NCI-H460 (cell line): Measurements from ENCODE around the gene B3GAT3. TPM values are rescaled to one million over a fixed set of nuclear protein-coding genes. Genes with fewer than 3 reads are reported as not detected.
A peak's percentile ranks its signal among the peaks of the same experiment; 100 is the strongest.
"Not testable (repeated sequence)": the region's sequence is repeated elsewhere in the genome, so short reads cannot be mapped to it uniquely, and the experiment has no call there.

Source experiments
- DNase-seq: peaks from one replicate; pipeline ENCODE4 v3.0.0-alpha.2; 2016; ENCODE audit warnings: low read depth; ENCODE audit errors: extremely low read depth
- polyA plus RNA-seq: library from polyadenylated mRNA; depleted of rRNA; stranded (reverse); fragments of >200 nt; gene quantifications from 2 replicates; pipeline ENCODE4 v1.2.3, GENCODE V29; 2014; cell fraction: nucleus; rRNA removed
- total RNA-seq: library from RNA; depleted of rRNA; stranded (reverse); fragments of >200 nt; shearing (Covaris generic); gene quantifications from 2 replicates; pipeline ENCODE4 v1.2.3, GENCODE V29; 2014; rRNA removed

The B3GAT3 gene
- total RNA-seq, result 22.6 TPM in 2 replicates
- polyA plus RNA-seq, result 108 and 112 TPM in 2 replicates

DNA sequence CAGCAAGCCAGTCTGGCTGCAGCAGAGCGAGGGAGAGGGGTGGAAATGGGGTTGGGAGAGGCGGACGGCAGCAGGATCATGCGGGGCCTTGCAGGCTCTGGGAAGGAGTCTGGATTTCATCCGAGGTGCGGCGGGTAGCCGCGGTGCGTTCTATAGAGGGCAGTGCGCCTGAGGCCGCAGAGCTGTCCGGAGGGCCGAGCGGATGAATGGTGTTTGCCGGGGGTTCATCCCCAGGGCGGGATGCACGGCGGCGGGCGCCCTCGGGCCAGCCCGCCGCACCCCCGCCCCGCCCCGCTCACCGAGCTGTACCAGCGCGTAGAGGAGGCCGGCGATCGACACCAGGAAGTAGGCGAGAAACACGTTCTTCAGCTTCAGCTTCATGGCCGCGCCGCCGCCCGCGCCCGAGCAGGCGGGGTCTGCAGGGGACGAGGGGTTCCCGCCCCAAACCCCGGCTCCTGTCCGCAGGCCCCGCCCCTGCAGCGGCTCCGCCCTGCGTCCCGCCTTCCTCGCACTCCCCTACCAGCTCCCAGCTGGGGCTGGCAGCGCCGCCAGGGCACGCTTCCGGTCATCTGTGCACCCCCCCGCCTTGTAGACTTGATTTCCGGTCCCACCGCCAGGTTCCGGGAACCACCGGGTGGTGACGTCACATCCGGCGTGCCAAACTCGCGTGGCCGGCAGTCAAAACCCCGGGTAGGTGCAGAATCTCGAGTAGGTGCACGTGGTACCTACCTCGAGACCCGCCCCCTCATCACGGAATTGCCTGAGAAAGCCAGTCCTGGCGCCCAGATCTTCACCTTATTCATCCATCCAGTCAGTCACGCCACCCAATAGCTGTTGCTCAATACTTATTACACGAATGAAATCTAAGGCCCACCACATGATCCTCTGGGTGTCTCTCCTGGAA, at the start of gene B3GAT3:
TSS of gene B3GAT3 (minus strand) at position 420 of the 904 bp plus-strand sequence. CDS start at position 381, 39 bp downstream.
- peak; percentile 92 for DNase-seq

DNA sequence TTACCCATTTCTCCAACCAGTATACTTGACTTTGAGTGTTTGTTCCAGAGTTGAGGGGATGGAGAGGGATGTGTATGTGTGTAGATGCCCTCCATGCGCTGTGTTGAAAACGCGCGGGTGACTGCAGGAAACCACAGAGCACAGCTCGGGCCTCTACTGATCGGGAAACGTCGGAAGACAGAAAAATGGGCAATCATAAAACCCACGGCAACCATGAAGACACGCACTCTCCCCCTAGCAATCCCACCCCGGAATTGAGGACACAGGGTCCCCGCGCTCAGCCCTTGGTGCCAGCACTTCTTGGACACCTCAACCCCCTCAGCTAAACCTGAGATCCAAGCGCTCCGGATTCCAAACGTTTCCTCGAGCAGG, 49.4 kb upstream of the B3GAT3 start:
- no peak for DNase-seq

- no peak for DNase-seq
Observed at GRCh38 chr11:62669420-62670161, 47.8 kb upstream of the B3GAT3 start.

DNA sequence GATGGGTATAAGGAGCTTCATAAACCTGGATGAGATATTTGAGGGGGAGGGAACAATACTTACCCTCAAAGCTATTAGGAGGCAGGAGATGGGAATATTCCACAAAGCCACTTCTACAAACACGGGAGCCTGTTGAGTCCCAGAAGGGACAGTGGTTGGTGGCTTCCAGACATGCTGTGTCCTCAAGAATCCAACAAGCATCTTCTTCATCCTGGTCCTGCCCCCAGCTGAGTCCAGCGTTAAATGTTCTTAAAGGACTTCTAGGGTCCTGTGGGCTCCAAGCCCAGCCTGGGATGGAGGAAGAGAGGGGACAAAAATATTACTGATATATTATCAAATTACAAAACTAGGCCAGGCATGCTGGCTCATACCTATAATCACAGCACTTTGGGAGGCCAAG, 45.7 kb upstream of the B3GAT3 start:
- no peak for DNase-seq

GRCh38 chr11:62666259-62666926, 44.6 kb upstream of the B3GAT3 start:
- no peak for DNase-seq

GRCh38 chr11:62665599-62666258, 43.9 kb upstream of the B3GAT3 start:
- no peak for DNase-seq

DNA sequence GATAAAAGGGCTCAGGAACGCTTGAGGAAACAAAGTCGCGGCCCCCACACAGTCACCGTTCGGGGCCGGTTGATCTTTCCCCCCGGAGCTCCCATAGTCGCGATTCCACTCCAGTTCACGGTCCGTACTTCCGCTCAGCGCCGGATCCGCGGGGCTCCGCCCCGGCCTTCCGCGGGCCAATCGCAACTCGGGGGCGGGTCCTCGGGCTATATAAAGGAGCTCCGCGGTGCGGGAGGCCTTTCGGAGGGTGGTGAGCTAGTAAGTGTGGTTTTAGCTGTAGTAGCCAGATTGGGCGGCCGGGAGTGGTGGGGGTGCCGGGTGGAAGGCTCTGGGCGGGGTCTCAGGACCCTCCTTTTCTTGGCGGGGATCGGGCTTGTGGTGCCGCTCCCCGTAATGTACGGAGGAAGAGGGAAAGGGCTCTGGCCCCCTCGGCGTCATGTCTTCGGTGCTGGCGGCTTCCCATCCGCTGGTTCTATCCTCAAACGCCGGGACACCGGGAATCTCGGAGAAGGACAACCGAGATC, 43.4 kb upstream of the B3GAT3 start, which contains the start of the genes C11orf98 and CSKMT:
TSS of gene C11orf98 (minus strand) at position 136 of the 524 bp plus-strand sequence. CDS start at position 95, 41 bp downstream.
TSS of gene CSKMT (plus strand) at position 238 of the 524 bp plus-strand sequence. CDS start 568 bp downstream, outside the sequence.
- DNase-seq, result peak; percentile 87

- DNase-seq, result no peak
Observed at GRCh38 chr11:62664405-62665074, 42.8 kb upstream of the B3GAT3 start.

- DNase-seq, result no peak
Observed at GRCh38 chr11:62656796-62657429, 35.1 kb upstream of the B3GAT3 start.

GRCh38 chr11:62654297-62654696, 32.5 kb upstream of the B3GAT3 start:
- no peak for DNase-seq

GRCh38 chr11:62652161-62653006, 30.6 kb upstream of the B3GAT3 start:
- no peak for DNase-seq

DNA sequence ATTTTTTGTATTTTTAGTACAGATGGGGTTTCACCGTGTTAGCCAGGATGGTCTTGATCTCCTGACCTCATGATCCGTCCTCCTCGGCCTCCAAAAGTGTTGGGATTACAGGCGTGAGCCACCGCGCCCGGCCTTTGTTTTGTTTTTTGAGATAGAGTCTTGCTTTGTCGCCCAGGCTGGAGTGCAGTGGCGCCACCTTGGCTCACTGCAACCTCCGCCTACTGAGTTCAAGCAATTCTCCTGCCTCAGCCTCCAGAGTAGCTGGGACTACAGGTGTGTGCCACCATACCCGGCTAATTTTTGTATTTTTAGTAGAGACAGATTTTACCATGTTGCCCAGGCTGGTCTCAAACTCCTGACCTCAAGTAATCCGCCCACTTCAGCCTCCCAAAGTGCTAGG, 28.5 kb upstream of the B3GAT3 start:
- DNase-seq, result not testable (repeated sequence)

DNA sequence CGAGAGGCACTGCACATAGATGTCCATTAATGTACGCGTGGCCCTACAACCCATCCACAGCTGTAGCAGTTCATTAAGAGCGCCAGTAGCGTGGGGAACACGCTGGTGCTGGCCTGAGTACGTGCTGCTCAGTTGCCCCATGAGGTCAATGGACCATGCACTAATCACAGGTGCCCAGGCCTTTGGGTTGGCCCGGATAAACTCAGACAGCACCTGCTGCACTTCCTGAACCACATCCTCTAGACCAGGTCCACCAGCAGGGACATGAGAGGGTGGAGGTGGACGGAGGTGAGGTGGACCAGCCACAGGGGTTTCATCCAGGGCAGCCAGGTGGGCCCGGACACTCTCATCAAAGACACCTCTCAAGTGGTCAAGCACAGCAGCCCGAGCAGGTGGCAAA, 27.7 kb upstream of the B3GAT3 start:
- no peak for DNase-seq

DNA sequence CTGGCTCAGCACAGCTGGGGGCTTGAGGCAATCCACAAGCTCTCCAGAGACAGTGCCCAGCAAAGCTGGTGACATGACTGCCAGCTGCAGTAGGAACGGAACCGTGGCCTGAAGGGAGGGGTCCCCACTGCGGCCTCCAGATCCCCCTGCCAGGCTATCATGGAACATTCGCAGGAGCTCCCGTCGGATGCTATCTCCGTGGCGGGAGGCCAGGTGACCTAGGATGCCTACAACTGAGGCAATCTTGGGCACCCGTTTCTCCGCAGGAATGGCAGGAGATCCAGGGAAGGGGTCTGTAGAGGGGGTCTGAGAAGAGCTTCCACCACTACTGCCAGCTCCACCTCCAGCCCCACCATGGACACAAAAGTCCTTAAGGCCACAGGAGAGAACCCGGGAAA, 27.2 kb upstream of the B3GAT3 start:
- DNase-seq, result no peak

DNA sequence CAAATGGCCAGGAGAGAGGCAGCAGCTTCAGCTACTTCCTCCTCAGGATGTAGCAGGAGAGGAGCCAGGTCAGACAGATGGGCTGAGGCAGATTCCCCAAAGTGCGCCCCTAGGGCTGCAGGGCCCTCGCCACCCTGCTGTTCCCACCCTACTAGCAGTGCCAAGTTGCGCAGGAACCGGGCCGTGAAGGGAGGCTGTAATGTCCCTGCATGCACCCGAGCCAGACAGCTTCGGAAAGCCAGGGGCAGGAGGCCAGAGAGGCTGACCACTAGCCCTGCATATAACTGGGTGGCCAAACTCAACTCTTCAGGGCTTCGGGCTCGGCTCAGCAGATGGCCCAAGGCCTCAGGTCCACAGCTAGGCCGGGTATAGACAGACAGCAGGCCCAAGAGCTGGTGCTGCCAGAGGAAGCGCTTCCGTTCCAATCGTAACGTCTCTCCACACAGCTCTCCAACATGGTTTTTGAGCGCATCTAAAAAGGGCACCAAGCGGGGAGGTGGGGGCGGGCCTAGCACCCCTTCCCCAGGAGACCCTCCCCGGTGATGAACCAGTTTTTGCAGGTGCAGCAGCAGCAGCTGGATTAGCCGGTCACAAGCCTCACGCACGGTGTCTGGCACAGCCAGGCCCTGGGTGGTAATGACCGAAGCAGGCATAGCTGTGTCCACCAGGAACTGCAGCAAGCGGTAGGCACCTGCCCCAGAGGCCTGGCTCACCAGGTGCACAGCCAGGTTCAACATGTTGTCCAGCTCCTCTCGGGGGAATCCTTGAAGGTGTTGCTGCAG, 26.6 kb upstream of the B3GAT3 start:
- no peak for DNase-seq

GRCh38 chr11:62647609-62648005, 25.8 kb upstream of the B3GAT3 start:
- no peak for DNase-seq
